Caco-2 (cell line): Measurements from ENCODE around the gene BGN. TPM values are rescaled to one million over a fixed set of nuclear protein-coding genes. Genes with fewer than 3 reads are reported as not detected.

Experiments
- BruUV-seq: library from RNA; stranded (reverse); fragments of 400-500 nt; replicated peaks from 2 replicates; lab custom pipeline; 2021; lab: Mats Ljungman, UMichigan
- CTCF ChIA-PET: fragments of 300-600 bp; sonication (Branson Sonifier 250); formaldehyde crosslinking; loops from one replicate; lab custom pipeline; 2022; ENCODE audit warnings: antibody characterized with exemption; lab: Charles Lee
- POLR2A ChIA-PET: fragments of 300-600 bp; sonication (Branson Sonifier 250); formaldehyde crosslinking; loops from one replicate; lab custom pipeline; 2022; ENCODE audit warnings: antibody characterized with exemption; lab: Charles Lee
- DNase-seq, 2 experiments: peaks; one replicate each; pipeline versions ENCODE4 v3.0.0 to v3.0.0-alpha.2; 2020 to 2022
- H3K27me3 ChIP-seq: replicated peaks from 2 replicates; pipeline ENCODE4 v1.6.0; 2011; ENCODE audit warnings: low read length; ENCODE audit not compliant: control insufficient read depth, insufficient read depth
- H3K36me3 ChIP-seq: 2 replicates; pipeline ENCODE4 v1.5.1; 2011; ENCODE audit warnings: low read length; ENCODE audit not compliant: control insufficient read depth, insufficient read depth
- H3K4me1 ChIP-seq: fragments of 250-450 bp; sonication (Bioruptor Pico); 2 replicates; pipeline ENCODE4 v1.5.1; 2020; ENCODE audit warnings: mild to moderate bottlenecking
- H3K4me3 ChIP-seq: 2 replicates; pipeline ENCODE4 v1.5.1; 2011; ENCODE audit warnings: low read depth, mild to moderate bottlenecking, control low read depth, low read length
- H3K9me3 ChIP-seq: fragments of 250-450 bp; sonication (Bioruptor Pico); 2 replicates; pipeline ENCODE4 v1.5.1; 2020; ENCODE audit warnings: mild to moderate bottlenecking, moderate library complexity
- H3K27ac Mint-ChIP-seq: one replicate; pipeline ENCODE4 v1.8.0; 2022; ENCODE audit warnings: mixed read lengths; ENCODE audit not compliant: unreplicated experiment
- H3K27me3 Mint-ChIP-seq: one replicate; pipeline ENCODE4 v1.8.0; 2022; ENCODE audit warnings: mixed read lengths; ENCODE audit not compliant: insufficient read depth, unreplicated experiment
- H3K36me3 Mint-ChIP-seq: one replicate; pipeline ENCODE4 v1.8.0; 2022; ENCODE audit warnings: mild to moderate bottlenecking, mixed read lengths; ENCODE audit not compliant: insufficient read depth, unreplicated experiment
- H3K4me1 Mint-ChIP-seq: one replicate; pipeline ENCODE4 v1.8.0; 2022; ENCODE audit warnings: low read depth, mixed read lengths; ENCODE audit not compliant: unreplicated experiment
- H3K4me3 Mint-ChIP-seq: one replicate; pipeline ENCODE4 v1.8.0; 2022; ENCODE audit warnings: mild to moderate bottlenecking, moderate library complexity, mixed read lengths; ENCODE audit not compliant: unreplicated experiment
- H3K9me3 Mint-ChIP-seq: one replicate; pipeline ENCODE4 v1.8.0; 2022; ENCODE audit warnings: mixed read lengths; ENCODE audit not compliant: unreplicated experiment
- CTCF ChIP-seq, 2 experiments: fragments of 200-600 bp in 1 of 2; IDR thresholded peaks; 1 replicate in 1 of 2; 2 replicates in 1 of 2; pipeline versions ENCODE4 v1.5.1 to v1.8.0; 2011 to 2022; ENCODE audit warnings: antibody characterized with exemption in 1 of 2, control low read depth in 1 of 2, inconsistent platforms in 1 of 2, low read depth in 1 of 2, low read length in 1 of 2, mild to moderate bottlenecking in 1 of 2, moderate library complexity in 1 of 2; ENCODE audit not compliant: insufficient read depth in 1 of 2, severe bottlenecking in 1 of 2, unreplicated experiment in 1 of 2
- intact Hi-C: fragments of 100-400 bp; cut with micrococcal nuclease; formaldehyde crosslinking; loops from one replicate; pipeline ENCODE4 v1.10.0; 2022; ENCODE audit not compliant: unreplicated experiment
- total RNA-seq: library from RNA; stranded (reverse); gene quantifications from 2 replicates; pipeline ENCODE4 v1.2.3, GENCODE V29; 2022

The BGN gene
- total RNA-seq, 1 experiment from 2014 or later, result 9.9 TPM

DNA sequence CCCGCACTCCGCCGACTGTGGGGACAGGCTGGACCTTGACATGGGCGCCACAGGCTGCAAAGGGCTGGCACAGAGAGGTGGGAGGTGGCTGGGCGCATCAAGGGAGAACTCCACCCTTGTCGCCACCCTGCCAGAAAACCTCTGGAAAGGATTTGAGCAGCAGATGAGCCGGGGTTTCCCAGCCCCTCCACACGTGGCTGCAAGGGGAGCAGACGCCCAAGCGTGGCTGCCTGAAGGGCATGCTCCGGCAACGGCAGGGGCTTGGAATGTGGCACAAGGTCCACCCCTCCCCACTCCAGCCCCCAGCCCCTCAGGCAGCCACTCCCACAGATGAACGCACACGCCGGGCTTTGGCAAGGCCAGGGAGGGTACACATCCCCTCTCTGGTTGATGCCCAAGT, 4.6 kb downstream of the BGN start:
- DNase-seq, result no peak
- POLR2A ChIA-PET, result no interaction called here
- no peak overlapping the region for H3K4me3 ChIP-seq
- no peaks in the 10 kb centered on the region for H3K36me3 ChIP-seq
- CTCF ChIA-PET, result no interaction called here
- H3K27me3 Mint-ChIP-seq, result no peaks in the 10 kb centered on the region
- no peaks in the 10 kb centered on the region for H3K4me1 Mint-ChIP-seq
- H3K9me3 ChIP-seq, result no peaks in the 10 kb centered on the region
- no peaks in the 10 kb centered on the region for H3K9me3 Mint-ChIP-seq
- no peak overlapping the region for H3K4me3 Mint-ChIP-seq
- no peak overlapping the region for H3K27ac Mint-ChIP-seq
- H3K27me3 ChIP-seq, result no peaks in the 10 kb centered on the region
- no TSS peak for BruUV-seq
- H3K36me3 Mint-ChIP-seq, result no peaks in the 10 kb centered on the region
- H3K4me1 ChIP-seq, result no peaks in the 10 kb centered on the region
- intact Hi-C loops, result no loop called here
- TF ChIP-seq CTCF (IDR thresholded peaks at IDR 0.05; ENCODE audit: insufficient read depth in 1 of 2, low read depth in 1 of 2, low read length in 1 of 2, severe bottlenecking in 1 of 2, unreplicated experiment in 1 of 2), result no peak

- H3K27me3 Mint-ChIP-seq, result no peaks in the 10 kb centered on the region
- no peaks in the 10 kb centered on the region for H3K9me3 ChIP-seq
- BruUV-seq, result no TSS peak
- H3K36me3 ChIP-seq, result no peaks in the 10 kb centered on the region
- no peaks in the 10 kb centered on the region for H3K4me1 ChIP-seq
- H3K4me3 ChIP-seq, result no peak overlapping the region
- ChIA-PET CTCF (no interaction called here), POLR2A (no interaction called here)
- H3K4me1 Mint-ChIP-seq, result no peaks in the 10 kb centered on the region
- H3K27ac Mint-ChIP-seq, result no peak overlapping the region
- H3K4me3 Mint-ChIP-seq, result no peak overlapping the region
- no peak for DNase-seq
- no peaks in the 10 kb centered on the region for H3K9me3 Mint-ChIP-seq
- intact Hi-C loops, result no loop called here
- no peak for TF ChIP-seq CTCF (IDR thresholded peaks at IDR 0.05; ENCODE audit: insufficient read depth in 1 of 2, low read depth in 1 of 2, low read length in 1 of 2, severe bottlenecking in 1 of 2, unreplicated experiment in 1 of 2)
- no peaks in the 10 kb centered on the region for H3K36me3 Mint-ChIP-seq
- no peaks in the 10 kb centered on the region for H3K27me3 ChIP-seq
These were observed 5.1 kb downstream of the BGN start for GRCh38 chrX:153499876-153500275.

- ChIA-PET CTCF (no interaction called here), POLR2A (no interaction called here)
- Mint-ChIP-seq H3K4me1 (no peaks in the 10 kb centered on the region), H3K27me3 (no peaks in the 10 kb centered on the region), H3K4me3 (no peak overlapping the region), H3K36me3 (no peaks in the 10 kb centered on the region), H3K9me3 (no peaks in the 10 kb centered on the region), H3K27ac (no peak overlapping the region)
- no peak for TF ChIP-seq CTCF (IDR thresholded peaks at IDR 0.05; ENCODE audit: insufficient read depth in 1 of 2, low read depth in 1 of 2, low read length in 1 of 2, severe bottlenecking in 1 of 2, unreplicated experiment in 1 of 2)
- intact Hi-C loops, result no loop called here
- no peaks in the 10 kb centered on the region for H3K4me1 ChIP-seq
- no peaks in the 10 kb centered on the region for H3K9me3 ChIP-seq
- DNase-seq, result no peak
- BruUV-seq, result no TSS peak
- no peak overlapping the region for H3K4me3 ChIP-seq
- H3K27me3 ChIP-seq, result no peaks in the 10 kb centered on the region
- H3K36me3 ChIP-seq, result no peaks in the 10 kb centered on the region
These were observed 6.0 kb downstream of the BGN start for GRCh38 chrX:153500676-153501280.
